Neuronal stem cell (in vitro differentiated cells): ENCODE results near the gene ERI3.
A peak's percentile ranks its signal among the peaks of the same experiment; 100 is the strongest.

Experiments used
- DNase-seq: peaks from one replicate; pipeline ENCODE4 v3.0.0-alpha.2; 2013; ENCODE audit warnings: low spot score
- H2AFZ ChIP-seq: one replicate; pipeline ENCODE4 v1.6.1; 2013; ENCODE audit warnings: mild to moderate bottlenecking, low read length, inconsistent platforms
- H2AK5ac ChIP-seq: 2 replicates; pipeline ENCODE4 v1.6.1; 2013; ENCODE audit warnings: low read depth, mild to moderate bottlenecking, inconsistent platforms, low read length, moderate library complexity, mixed read lengths
- H2BK120ac ChIP-seq: 2 replicates; pipeline ENCODE4 v1.6.1; 2013; ENCODE audit warnings: low read depth, mild to moderate bottlenecking, inconsistent platforms, low read length, moderate library complexity, mixed read lengths
- H2BK12ac ChIP-seq: one replicate; pipeline ENCODE4 v1.6.1; 2013; ENCODE audit warnings: low read length, inconsistent platforms
- H2BK15ac ChIP-seq: 2 replicates; pipeline ENCODE4 v1.6.1; 2013; ENCODE audit warnings: mild to moderate bottlenecking, low read length, inconsistent platforms, mixed read lengths
- H2BK5ac ChIP-seq: one replicate; pipeline ENCODE4 v1.6.1; 2013; ENCODE audit warnings: inconsistent platforms, mild to moderate bottlenecking, low read length, moderate library complexity
- H3K14ac ChIP-seq: one replicate; pipeline ENCODE4 v1.6.1; 2013; ENCODE audit warnings: low read length, inconsistent platforms
- H3K18ac ChIP-seq: 2 replicates; pipeline ENCODE4 v1.6.1; 2013; ENCODE audit warnings: low read length, inconsistent platforms
- H3K23ac ChIP-seq: 2 replicates; pipeline ENCODE4 v1.6.1; 2013; ENCODE audit warnings: low read depth, mild to moderate bottlenecking, mixed read lengths, low read length, inconsistent platforms; ENCODE audit not compliant: poor library complexity
- H3K27ac ChIP-seq: replicated peaks from 3 replicates; pipeline ENCODE4 v1.5.1; 2013; ENCODE audit warnings: low read length, inconsistent platforms
- H3K27me3 ChIP-seq, 3 experiments: 2 replicates each; pipeline ENCODE4 v1.6.1; 2013; ENCODE audit warnings: low read length in 3 of 3, mild to moderate bottlenecking in 2 of 3, inconsistent platforms in 1 of 3, low read depth in 1 of 3, mixed read lengths in 1 of 3, moderate library complexity in 1 of 3; ENCODE audit not compliant: control insufficient read depth in 3 of 3, insufficient read depth in 3 of 3
- H3K36me3 ChIP-seq, 2 donors: replicated peaks in 1 of 2; 2 replicates each; pipeline ENCODE4 v1.6.1; 2013; ENCODE audit warnings: low read length in 2 of 2; ENCODE audit not compliant: control insufficient read depth in 2 of 2, insufficient read depth in 2 of 2
- H3K4ac ChIP-seq: 2 replicates; pipeline ENCODE4 v1.6.1; 2013; ENCODE audit warnings: inconsistent platforms, mild to moderate bottlenecking, low read length, moderate library complexity
- H3K4me1 ChIP-seq, 2 donors: 1 replicate in 1 of 2; 2 replicates in 1 of 2; pipeline ENCODE4 v1.6.1; 2013; ENCODE audit warnings: low read length in 2 of 2, low read depth in 1 of 2; ENCODE audit not compliant: control insufficient read depth in 2 of 2, insufficient read depth in 1 of 2
- H3K4me2 ChIP-seq: one replicate; pipeline ENCODE4 v1.6.1; 2013; ENCODE audit warnings: mild to moderate bottlenecking, low read length, inconsistent platforms; ENCODE audit not compliant: insufficient read depth, poor library complexity, severe bottlenecking
- H3K4me3 ChIP-seq, 2 donors: 2 replicates each; pipeline ENCODE4 v1.5.1; 2013; ENCODE audit warnings: low read length in 2 of 2, mild to moderate bottlenecking in 2 of 2, inconsistent platforms in 1 of 2, moderate library complexity in 1 of 2
- H3K79me1 ChIP-seq: one replicate; pipeline ENCODE4 v1.6.1; 2013; ENCODE audit warnings: low read depth, mild to moderate bottlenecking, inconsistent platforms, low read length, moderate library complexity
- H3K9ac ChIP-seq: one replicate; pipeline ENCODE4 v1.6.1; 2013; ENCODE audit warnings: mild to moderate bottlenecking, low read depth, low read length, inconsistent platforms; ENCODE audit not compliant: poor library complexity
- H3K9me3 ChIP-seq, 2 donors: replicated peaks in 1 of 2; 2 replicates each; pipeline versions ENCODE3 to v1.6.1; 2013; ENCODE audit warnings: low read length in 2 of 2, mild to moderate bottlenecking in 2 of 2, inconsistent platforms in 1 of 2, low read depth in 1 of 2, mixed read lengths in 1 of 2, moderate library complexity in 1 of 2; ENCODE audit not compliant: control insufficient read depth in 2 of 2, insufficient read depth in 1 of 2
- H4K8ac ChIP-seq: one replicate; pipeline ENCODE4 v1.6.1; 2013; ENCODE audit warnings: low read depth, mild to moderate bottlenecking, inconsistent platforms, low read length, moderate library complexity
- H4K91ac ChIP-seq: one replicate; pipeline ENCODE4 v1.6.1; 2013; ENCODE audit warnings: low read length, low read depth, mild to moderate bottlenecking, inconsistent platforms; ENCODE audit not compliant: poor library complexity
- WGBS, 2 donors: extraction: QIAGEN DNeasy Blood & Tissue Kit; methylation state at CpG; one replicate each; pipeline ENCODE4 v1.1.7; 2013; ENCODE audit warnings: missing lambda C conversion rate in 2 of 2, mixed read lengths in 1 of 2; ENCODE audit not compliant: insufficient read length in 2 of 2, insufficient replicate concordance in 1 of 2; ENCODE audit errors: extremely low coverage in 2 of 2; 5-methylcytosine and 5-hydroxymethylcytosine counted together

The ERI3 gene

DNA sequence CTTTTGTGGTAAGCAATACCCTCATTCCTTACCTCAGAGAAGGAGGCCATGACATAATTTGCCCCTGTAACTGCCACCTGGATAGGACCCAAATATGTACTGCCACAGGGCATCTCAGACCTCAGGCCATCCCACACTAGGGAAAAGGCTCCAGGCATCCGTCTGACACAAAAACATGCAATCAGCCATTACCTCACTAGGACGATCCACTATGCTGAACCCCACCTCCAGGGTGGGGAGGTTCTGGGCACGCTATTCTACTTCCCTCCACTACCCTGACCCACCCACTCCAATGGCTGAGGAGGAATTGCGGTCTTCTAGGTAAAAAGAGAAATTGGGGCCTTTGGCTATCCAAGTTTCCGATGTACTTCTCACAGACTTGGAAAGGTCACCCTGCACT is 53.6 kb downstream of the ERI3 start:
- Histone ChIP-seq H2AK5ac (no peak overlapping the region), H2BK12ac (no peak overlapping the region), H3K9ac (no peak overlapping the region), H3K4me2 (no peak overlapping the region), H4K91ac (no peak overlapping the region), H2BK120ac (no peak overlapping the region), H3K4me3 (no peak overlapping the region), H2AFZ (no peak overlapping the region), H3K27ac (peak overlapping the region; percentile 69), H4K8ac (no peak overlapping the region), H3K9me3 (no peaks in the 10 kb centered on the region), H3K36me3 (peaks cover 18 to 80% of the 10 kb centered on the region in 2 donors), H2BK15ac (no peak overlapping the region), H3K27me3 (no peaks in the 10 kb centered on the region), H3K4ac (no peak overlapping the region), H3K79me1 (no peaks in the 10 kb centered on the region), H3K14ac (no peak overlapping the region), H3K18ac (peak overlapping the region; percentile 73), H3K23ac (no peak overlapping the region), H3K4me1 (peaks cover 13 to 30% of the 10 kb centered on the region in 2 donors), H2BK5ac (no peak overlapping the region)
- WGBS, 2 donors = no CpG with 5 or more reads among the region's 5 CpGs
- DNase-seq = no peak

DNA sequence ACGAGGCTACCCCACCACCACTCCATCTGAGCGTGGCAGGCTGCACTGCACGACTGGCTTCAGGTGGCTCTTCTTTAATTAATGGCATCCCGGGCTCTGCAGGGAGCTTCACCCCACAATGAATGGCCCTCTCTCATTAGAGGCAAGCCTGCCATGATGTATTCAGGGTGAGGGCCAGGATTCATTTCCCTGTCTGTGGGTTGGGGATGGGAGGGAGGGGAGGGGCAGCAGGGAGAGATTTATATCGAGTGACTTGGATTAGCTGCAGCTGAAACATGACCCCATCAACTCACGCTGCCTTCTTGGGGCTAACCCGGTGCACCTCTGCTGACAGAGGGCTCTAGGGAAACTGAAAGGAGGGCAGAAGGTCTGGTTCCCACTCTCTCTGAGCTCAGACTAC is 54.2 kb downstream of the ERI3 start:
- H2AFZ ChIP-seq = no peak overlapping the region
- DNase-seq = peak; percentile 67
- H3K36me3 ChIP-seq = peaks cover 15 to 74% of the 10 kb centered on the region in 2 donors

DNA sequence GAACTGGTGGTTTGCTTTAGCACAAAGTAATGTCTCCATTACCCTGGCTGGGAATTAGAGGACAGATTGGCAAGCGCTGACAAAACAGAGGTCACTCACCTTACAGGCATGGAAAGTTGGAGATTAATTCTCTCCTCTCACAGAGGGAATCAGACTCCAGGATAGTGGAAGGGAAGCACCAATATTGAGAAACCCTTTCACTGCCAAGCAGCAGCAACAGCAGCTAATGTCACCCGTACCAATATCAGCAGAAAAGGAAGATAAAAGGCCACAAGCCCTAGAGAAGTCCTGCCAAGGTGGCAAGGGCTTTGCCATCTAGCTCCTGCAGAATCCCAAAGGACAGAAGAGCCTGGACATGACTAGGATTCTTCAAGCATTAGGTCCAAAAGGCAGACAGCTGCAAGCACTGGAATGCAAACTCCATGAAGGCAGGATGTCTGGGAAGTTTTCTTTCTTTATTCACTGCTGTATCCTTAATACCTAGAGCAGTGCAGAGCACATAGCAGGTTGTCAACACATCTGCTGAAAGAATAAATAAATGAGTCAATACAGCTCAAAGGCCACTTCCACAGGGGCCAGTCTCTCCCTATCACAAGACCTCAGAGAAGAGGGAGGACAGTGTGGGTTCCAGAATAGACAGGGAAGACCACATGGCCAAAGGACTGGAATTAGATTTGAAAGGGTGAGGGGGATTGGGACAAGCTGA is 57.2 kb downstream of the ERI3 start:
- H2BK5ac ChIP-seq = no peak overlapping the region
- no peak overlapping the region for H3K9ac ChIP-seq
- H3K79me1 ChIP-seq = no peaks in the 10 kb centered on the region
- H4K91ac ChIP-seq = no peak overlapping the region
- no peak overlapping the region for H3K18ac ChIP-seq
- H2BK12ac ChIP-seq = no peak overlapping the region
- H3K27ac ChIP-seq = no peak overlapping the region
- no peak overlapping the region for H3K4ac ChIP-seq
- H3K36me3 ChIP-seq = peaks cover 10 to 71% of the 10 kb centered on the region in 2 donors
- H2AFZ ChIP-seq = no peak overlapping the region
- H3K14ac ChIP-seq = no peak overlapping the region
- WGBS, 2 donors = no CpG with 5 or more reads among the region's 2 CpGs
- H2BK15ac ChIP-seq = no peak overlapping the region
- H2BK120ac ChIP-seq = no peak overlapping the region
- H3K4me1 ChIP-seq = peaks cover 26 to 43% of the 10 kb centered on the region in 2 donors
- H3K27me3 ChIP-seq = no peaks in the 10 kb centered on the region
- H2AK5ac ChIP-seq = no peak overlapping the region
- no peak overlapping the region for H3K23ac ChIP-seq
- H3K4me2 ChIP-seq = no peak overlapping the region
- no peak overlapping the region for H3K4me3 ChIP-seq
- DNase-seq = no peak
- no peak overlapping the region for H4K8ac ChIP-seq
- no peaks in the 10 kb centered on the region for H3K9me3 ChIP-seq

More for the DNA sequence above, 54.2 kb downstream of the ERI3 start:
- H3K4me3 ChIP-seq = no peak overlapping the region
- H3K27ac ChIP-seq = peak overlapping the region; percentile 69
- no peak overlapping the region for H3K14ac ChIP-seq
- no peak overlapping the region for H3K9ac ChIP-seq
- no peak overlapping the region for H3K4ac ChIP-seq
- H2BK120ac ChIP-seq = no peak overlapping the region
- no peaks in the 10 kb centered on the region for H3K79me1 ChIP-seq
- no peak overlapping the region for H2BK15ac ChIP-seq
- no peak overlapping the region for H2BK5ac ChIP-seq
- H3K9me3 ChIP-seq = no peaks in the 10 kb centered on the region
- no peak overlapping the region for H3K23ac ChIP-seq
- no peak overlapping the region for H2AK5ac ChIP-seq
- H4K91ac ChIP-seq = no peak overlapping the region
- H4K8ac ChIP-seq = no peak overlapping the region
- H3K18ac ChIP-seq = peak overlapping the region; percentile 13
- H3K4me1 ChIP-seq = peaks cover 19 to 36% of the 10 kb centered on the region in 2 donors
- H3K27me3 ChIP-seq = no peaks in the 10 kb centered on the region
- no CpG with 5 or more reads among the region's 7 CpGs for WGBS, 2 donors
- no peak overlapping the region for H3K4me2 ChIP-seq
- H2BK12ac ChIP-seq = no peak overlapping the region

GRCh38 chr1:44296806-44297205 is 58.3 kb downstream of the ERI3 start:
- no peak overlapping the region for H2BK15ac ChIP-seq
- H3K36me3 ChIP-seq = peaks cover 8 to 70% of the 10 kb centered on the region in 2 donors
- H2AK5ac ChIP-seq = no peak overlapping the region
- H3K4me2 ChIP-seq = no peak overlapping the region
- no peak overlapping the region for H3K14ac ChIP-seq
- H4K8ac ChIP-seq = no peak overlapping the region
- H3K9ac ChIP-seq = no peak overlapping the region
- no peak overlapping the region for H2BK120ac ChIP-seq
- H3K27ac ChIP-seq = peak overlapping the region; percentile 69
- no peak overlapping the region for H2BK12ac ChIP-seq
- DNase-seq = no peak
- no peaks in the 10 kb centered on the region for H3K9me3 ChIP-seq
- no peaks in the 10 kb centered on the region for H3K27me3 ChIP-seq
- no peak overlapping the region for H4K91ac ChIP-seq
- no peak overlapping the region for H3K23ac ChIP-seq
- no peak overlapping the region for H3K4me3 ChIP-seq
- no CpG with 5 or more reads among the region's 7 CpGs for WGBS, 2 donors
- no peak overlapping the region for H3K4ac ChIP-seq
- no peak overlapping the region for H2AFZ ChIP-seq
- no peak overlapping the region for H2BK5ac ChIP-seq
- no peaks in the 10 kb centered on the region for H3K79me1 ChIP-seq
- peaks cover 26 to 39% of the 10 kb centered on the region in 2 donors for H3K4me1 ChIP-seq
- H3K18ac ChIP-seq = peak overlapping the region; percentile 50
